GM23248 (cell line): ENCODE results near the gene RGL1. TPM values are rescaled to one million over a fixed set of nuclear protein-coding genes. Genes with fewer than 3 reads are reported as not detected.

ENCODE experiments used
- DNase-seq: peaks from one replicate; pipeline ENCODE4 v3.0.0-alpha.2; 2015
- H2AFZ ChIP-seq: fragments of 200-600 bp; sonication (generic); 2 replicates; pipeline ENCODE4 v1.6.1; 2016; ENCODE audit warnings: antibody characterized with exemption
- H3F3A ChIP-seq: fragments of 200-600 bp; sonication (generic); 2 replicates; pipeline ENCODE4 v1.6.1; 2016; ENCODE audit warnings: mild to moderate bottlenecking, antibody characterized with exemption, mixed run types; ENCODE audit not compliant: insufficient read depth
- H3K27ac ChIP-seq: fragments of 200-600 bp; sonication (generic); 2 replicates; pipeline ENCODE4 v1.5.1; 2016; ENCODE audit warnings: mild to moderate bottlenecking
- H3K27me3 ChIP-seq: fragments of 200-600 bp; sonication (generic); replicated peaks from 2 replicates; pipeline ENCODE4 v1.6.1; 2016; ENCODE audit warnings: mild to moderate bottlenecking; ENCODE audit not compliant: insufficient read depth
- H3K36me3 ChIP-seq: fragments of 200-600 bp; sonication (generic); 2 replicates; pipeline ENCODE4 v1.6.1; 2016; ENCODE audit warnings: low read depth, mild to moderate bottlenecking
- H3K4me1 ChIP-seq: fragments of 200-600 bp; sonication (generic); 2 replicates; pipeline ENCODE4 v1.6.1; 2016; ENCODE audit warnings: mild to moderate bottlenecking; ENCODE audit not compliant: insufficient read depth
- H3K4me2 ChIP-seq: fragments of 200-600 bp; sonication (generic); one replicate; pipeline ENCODE4 v1.6.1; 2016; ENCODE audit warnings: mild to moderate bottlenecking; ENCODE audit not compliant: unreplicated experiment
- H3K4me3 ChIP-seq: fragments of 200-600 bp; sonication (generic); 2 replicates; pipeline ENCODE4 v1.5.1; 2016; ENCODE audit warnings: mild to moderate bottlenecking
- H3K79me2 ChIP-seq: fragments of 200-600 bp; sonication (generic); 2 replicates; pipeline ENCODE4 v1.6.1; 2016; ENCODE audit warnings: mild to moderate bottlenecking; ENCODE audit not compliant: insufficient read depth
- H3K9ac ChIP-seq: fragments of 200-600 bp; sonication (generic); 2 replicates; pipeline ENCODE4 v1.6.1; 2016; ENCODE audit warnings: mild to moderate bottlenecking
- H3K9me2 ChIP-seq: fragments of 200-600 bp; sonication (generic); 2 replicates; pipeline ENCODE4 v1.6.1; 2016; ENCODE audit warnings: mixed run types, mild to moderate bottlenecking, moderate library complexity; ENCODE audit not compliant: insufficient read depth
- H3K9me3 ChIP-seq: fragments of 200-600 bp; sonication (generic); one replicate; pipeline ENCODE4 v1.6.1; 2017; ENCODE audit warnings: low read depth
- H4K20me1 ChIP-seq: fragments of 200-600 bp; sonication (generic); 2 replicates; pipeline ENCODE4 v1.6.0; 2016; ENCODE audit not compliant: insufficient read depth
- EZH2 ChIP-seq: fragments of 200-600 bp; sonication (generic); IDR thresholded peaks from 2 replicates; pipeline ENCODE4 v1.6.1; 2018; ENCODE audit warnings: antibody characterized with exemption, mild to moderate bottlenecking; ENCODE audit not compliant: insufficient read depth, poor library complexity, severe bottlenecking
- EZH2phosphoT487 ChIP-seq: fragments of 200-600 bp; sonication (generic); IDR thresholded peaks from 2 replicates; pipeline ENCODE4 v1.6.1; 2018; ENCODE audit warnings: antibody characterized with exemption, moderate library complexity, mild to moderate bottlenecking, low read depth; ENCODE audit not compliant: insufficient read depth
- WGBS, 2 experiments: methylation state at CpG; one replicate each; pipeline ENCODE4 v1.1.6; 2015 to 2017; ENCODE audit warnings: low lambda C conversion rate in 2 of 2, low coverage in 1 of 2; ENCODE audit errors: missing lambda C conversion rate in 2 of 2; 5-methylcytosine and 5-hydroxymethylcytosine counted together
- in situ Hi-C: fragments of 300-500 bp; cut with MboI; formaldehyde crosslinking; loops from 2 replicates; pipeline ENCODE4 v1.15.0; 2020
- polyA plus RNA-seq: library from polyadenylated mRNA; unstranded; fragments of >200 nt; fragmentation: Nextera tagmentation; extraction: Ambion mirVana; gene quantifications from 2 replicates; pipeline ENCODE4 v1.2.1, GENCODE V29; 2016
- total RNA-seq: library from RNA; depleted of rRNA; stranded (reverse); fragments of >200 nt; shearing (Covaris generic); gene quantifications from 2 replicates; pipeline ENCODE4 v1.2.3, GENCODE V29; 2014

Gene RGL1
- total and polyA plus RNA-seq, 2 experiments from 2014 or later, result 9.4 to 13.4 TPM

- Histone ChIP-seq H3K9me2 (no peaks in the 10 kb centered on the region), H3K27me3 (no peaks in the 10 kb centered on the region), H3K79me2 (no peaks in the 10 kb centered on the region), H3K9me3 (no peaks in the 10 kb centered on the region), H3K27ac (no peak overlapping the region), H3K9ac (no peak overlapping the region), H3K4me2 (no peak overlapping the region), H3K36me3 (no peaks in the 10 kb centered on the region), H2AFZ (no peak overlapping the region), H3K4me1 (no peaks in the 10 kb centered on the region), H4K20me1 (no peaks in the 10 kb centered on the region), H3F3A (no peaks in the 10 kb centered on the region), H3K4me3 (no peak overlapping the region)
- in situ Hi-C loops, result no loop called here
- WGBS, 2 experiments, result 74 to 75% methylated on average over 3 of the region's 3 CpGs
- TF ChIP-seq EZH2phosphoT487, result no peak
- no peak for TF ChIP-seq EZH2
- DNase-seq, result no peak
These were observed 26.9 kb upstream of the RGL1 start for GRCh38 chr1:183778045-183778444.

GRCh38 chr1:183778568-183779433, 26.1 kb upstream of the RGL1 start:
- 92 to 97% methylated on average over 4 of the region's 4 CpGs for WGBS, 2 experiments
- H2AFZ ChIP-seq, result no peak overlapping the region
- no peak overlapping the region for H3K27ac ChIP-seq
- no peaks in the 10 kb centered on the region for H4K20me1 ChIP-seq
- H3K4me2 ChIP-seq, result no peak overlapping the region
- H3K79me2 ChIP-seq, result no peaks in the 10 kb centered on the region
- no peaks in the 10 kb centered on the region for H3K27me3 ChIP-seq
- H3F3A ChIP-seq, result no peaks in the 10 kb centered on the region
- DNase-seq, result no peak
- no peaks in the 10 kb centered on the region for H3K9me3 ChIP-seq
- no peak for TF ChIP-seq EZH2phosphoT487
- TF ChIP-seq EZH2, result no peak
- no peak overlapping the region for H3K9ac ChIP-seq
- in situ Hi-C loops, result no loop called here
- no peaks in the 10 kb centered on the region for H3K36me3 ChIP-seq
- no peaks in the 10 kb centered on the region for H3K4me1 ChIP-seq
- no peaks in the 10 kb centered on the region for H3K9me2 ChIP-seq
- no peak overlapping the region for H3K4me3 ChIP-seq

- 95 to 96% methylated on average over 2 of the region's 2 CpGs for WGBS, 2 experiments
- in situ Hi-C loops, result no loop called here
- H3K9me3 ChIP-seq, result no peaks in the 10 kb centered on the region
- H3K27me3 ChIP-seq, result no peaks in the 10 kb centered on the region
- H3F3A ChIP-seq, result no peaks in the 10 kb centered on the region
- H3K9me2 ChIP-seq, result no peaks in the 10 kb centered on the region
- no peak overlapping the region for H3K27ac ChIP-seq
- H3K4me2 ChIP-seq, result no peak overlapping the region
- H3K79me2 ChIP-seq, result no peaks in the 10 kb centered on the region
- no peaks in the 10 kb centered on the region for H3K4me1 ChIP-seq
- H4K20me1 ChIP-seq, result no peaks in the 10 kb centered on the region
- H3K36me3 ChIP-seq, result no peaks in the 10 kb centered on the region
- H2AFZ ChIP-seq, result no peak overlapping the region
- no peak overlapping the region for H3K9ac ChIP-seq
- TF ChIP-seq EZH2phosphoT487, result no peak
- TF ChIP-seq EZH2, result no peak
- no peak for DNase-seq
- H3K4me3 ChIP-seq, result no peak overlapping the region
These were observed 24.8 kb upstream of the RGL1 start for GRCh38 chr1:183780159-183780558.

GRCh38 chr1:183780757-183781156, 24.2 kb upstream of the RGL1 start:
- no peak overlapping the region for H3K4me2 ChIP-seq
- WGBS, 2 experiments, result 90% methylated on average over 2 of the region's 2 CpGs
- in situ Hi-C loops, result no loop called here
- no peak overlapping the region for H3K27ac ChIP-seq
- no peak overlapping the region for H2AFZ ChIP-seq
- no peak overlapping the region for H3K4me3 ChIP-seq
- no peaks in the 10 kb centered on the region for H3K4me1 ChIP-seq
- no peaks in the 10 kb centered on the region for H4K20me1 ChIP-seq
- H3F3A ChIP-seq, result no peaks in the 10 kb centered on the region
- no peaks in the 10 kb centered on the region for H3K79me2 ChIP-seq
- H3K9ac ChIP-seq, result no peak overlapping the region
- no peak for DNase-seq
- no peaks in the 10 kb centered on the region for H3K9me2 ChIP-seq
- H3K27me3 ChIP-seq, result no peaks in the 10 kb centered on the region
- no peaks in the 10 kb centered on the region for H3K36me3 ChIP-seq
- TF ChIP-seq EZH2, result no peak
- no peak for TF ChIP-seq EZH2phosphoT487
- no peaks in the 10 kb centered on the region for H3K9me3 ChIP-seq
